ENCODE measurements around the gene SUPT3H.

The SUPT3H gene

DNA sequence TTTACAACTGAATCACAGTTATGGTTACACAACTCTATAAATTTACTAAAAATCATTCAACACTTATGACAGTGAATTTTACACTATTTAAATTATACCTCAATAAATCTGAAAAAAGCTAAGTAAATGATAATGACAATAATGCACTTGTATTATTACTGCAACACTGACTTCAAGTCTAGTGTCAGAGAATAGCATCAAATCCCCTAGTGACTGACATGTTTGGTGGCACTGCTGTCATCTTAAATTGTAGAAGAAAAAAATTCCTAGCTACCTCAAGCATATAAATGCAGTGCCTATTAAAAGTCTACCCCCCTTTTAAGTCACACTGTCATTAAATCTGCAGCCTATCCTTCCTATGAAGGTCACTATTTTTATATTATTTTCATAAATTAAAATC lies 239.0 kb downstream of the SUPT3H start:
- Histone ChIP-seq H3K36me3 (ENCODE audit: control insufficient read depth in 2 of 2, insufficient read depth in 2 of 2, low read length in 2 of 2) (no peaks in the 10 kb centered on the region), H3K4me1 (ENCODE audit: control insufficient read depth in 2 of 2, insufficient read depth in 2 of 2, low read length in 2 of 2) (no peaks in the 10 kb centered on the region), H3K27me3 (ENCODE audit: control insufficient read depth in 2 of 2, insufficient read depth in 2 of 2, low read length in 2 of 2) (no peaks in the 10 kb centered on the region), H3K4me3 (ENCODE audit: low read length in 2 of 2) (no peak overlapping the region), H3K9me3 (ENCODE audit: control insufficient read depth in 2 of 2, low read length in 2 of 2) (peaks cover 0 to 5% of the 10 kb centered on the region in 2 donors), H3K9ac (ENCODE audit: low read depth in 1 of 2, low read length in 2 of 2) (no peak overlapping the region), H3K27ac (ENCODE audit: low read depth in 2 of 2, low read length in 2 of 2) (no peak overlapping the region)

GRCh38 chr6:45136495-45136894 lies 241.2 kb downstream of the SUPT3H start:
- Histone ChIP-seq H3K36me3 (ENCODE audit: control insufficient read depth in 2 of 2, insufficient read depth in 2 of 2, low read length in 2 of 2) (no peaks in the 10 kb centered on the region), H3K9ac (ENCODE audit: low read depth in 1 of 2, low read length in 2 of 2) (no peak overlapping the region), H3K27me3 (ENCODE audit: control insufficient read depth in 2 of 2, insufficient read depth in 2 of 2, low read length in 2 of 2) (no peaks in the 10 kb centered on the region), H3K4me3 (ENCODE audit: low read length in 2 of 2) (no peak overlapping the region), H3K9me3 (ENCODE audit: control insufficient read depth in 2 of 2, low read length in 2 of 2) (peaks cover 0 to 5% of the 10 kb centered on the region in 2 donors), H3K27ac (ENCODE audit: low read depth in 2 of 2, low read length in 2 of 2) (no peak overlapping the region), H3K4me1 (ENCODE audit: control insufficient read depth in 2 of 2, insufficient read depth in 2 of 2, low read length in 2 of 2) (no peaks in the 10 kb centered on the region)

DNA sequence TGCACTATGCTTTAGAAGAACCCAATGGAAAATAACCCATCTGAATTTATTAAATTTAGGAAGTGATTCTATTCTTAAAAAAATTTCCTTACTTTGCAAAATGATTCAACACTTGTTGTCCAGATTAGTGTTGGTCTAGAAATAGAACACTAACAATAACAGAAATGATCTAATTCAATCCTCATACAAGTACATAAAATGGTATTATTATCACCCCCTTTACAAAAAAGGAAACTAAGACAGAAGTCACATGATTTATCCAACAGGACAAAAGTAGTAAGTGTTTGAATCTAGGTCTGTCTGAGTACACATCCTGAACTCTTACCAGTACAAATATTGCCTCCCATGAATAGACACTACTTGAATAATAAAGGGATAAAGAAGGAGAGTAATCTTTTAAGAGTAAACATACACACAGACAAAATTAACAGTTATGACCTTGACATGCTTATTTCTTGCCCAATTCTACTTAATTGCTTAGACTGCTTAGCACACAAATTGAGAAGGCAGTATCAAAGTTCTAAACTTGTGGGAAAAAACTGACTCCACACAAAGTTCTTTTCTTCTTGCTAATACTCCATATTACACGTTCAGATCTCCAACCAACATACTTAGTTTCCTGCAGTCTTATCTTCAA lies 245.0 kb downstream of the SUPT3H start:
- no peak overlapping the region for H3K4me3 ChIP-seq (ENCODE audit: low read length in 2 of 2)
- H3K4me1 ChIP-seq (ENCODE audit: control insufficient read depth in 2 of 2, insufficient read depth in 2 of 2, low read length in 2 of 2): no peaks in the 10 kb centered on the region
- H3K27me3 ChIP-seq (ENCODE audit: control insufficient read depth in 2 of 2, insufficient read depth in 2 of 2, low read length in 2 of 2): no peaks in the 10 kb centered on the region
- H3K36me3 ChIP-seq (ENCODE audit: control insufficient read depth in 2 of 2, insufficient read depth in 2 of 2, low read length in 2 of 2): no peaks in the 10 kb centered on the region
- no peak overlapping the region for H3K27ac ChIP-seq (ENCODE audit: low read depth in 2 of 2, low read length in 2 of 2)
- no peak overlapping the region for H3K9ac ChIP-seq (ENCODE audit: low read depth in 1 of 2, low read length in 2 of 2)
- H3K9me3 ChIP-seq (ENCODE audit: control insufficient read depth in 2 of 2, low read length in 2 of 2): peaks cover 0 to 5% of the 10 kb centered on the region in 2 donors

- H3K36me3 ChIP-seq (ENCODE audit: control insufficient read depth in 2 of 2, insufficient read depth in 2 of 2, low read length in 2 of 2): no peaks in the 10 kb centered on the region
- no peak overlapping the region for H3K27ac ChIP-seq (ENCODE audit: low read depth in 2 of 2, low read length in 2 of 2)
- no peaks in the 10 kb centered on the region for H3K4me1 ChIP-seq (ENCODE audit: control insufficient read depth in 2 of 2, insufficient read depth in 2 of 2, low read length in 2 of 2)
- no peak overlapping the region for H3K9ac ChIP-seq (ENCODE audit: low read depth in 1 of 2, low read length in 2 of 2)
- H3K27me3 ChIP-seq (ENCODE audit: control insufficient read depth in 2 of 2, insufficient read depth in 2 of 2, low read length in 2 of 2): no peaks in the 10 kb centered on the region
- peaks cover 0 to 5% of the 10 kb centered on the region in 2 donors for H3K9me3 ChIP-seq (ENCODE audit: control insufficient read depth in 2 of 2, low read length in 2 of 2)
- no peak overlapping the region for H3K4me3 ChIP-seq (ENCODE audit: low read length in 2 of 2)
Observed at GRCh38 chr6:45132059-45132458, 245.7 kb downstream of the SUPT3H start.

DNA sequence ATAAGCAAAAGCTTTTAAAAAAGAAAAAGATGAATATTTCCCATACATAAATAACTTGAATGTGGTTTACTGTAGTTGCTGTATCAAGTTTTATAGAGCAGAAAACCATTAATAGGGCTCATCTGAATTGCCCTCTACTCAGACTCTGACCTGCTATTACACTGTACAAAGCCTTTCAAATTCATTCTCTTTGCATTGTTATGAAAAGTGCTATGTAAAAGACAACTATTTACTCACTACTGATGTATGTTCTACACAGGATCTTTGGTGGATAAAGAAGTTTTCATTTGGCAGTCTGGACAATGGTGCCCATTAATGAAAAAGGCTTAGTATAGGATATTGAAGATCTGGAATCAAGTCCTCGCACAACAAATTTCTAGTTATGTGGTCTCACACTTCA lies 248.7 kb downstream of the SUPT3H start:
- no peak overlapping the region for H3K4me3 ChIP-seq (ENCODE audit: low read length in 2 of 2)
- H3K4me1 ChIP-seq (ENCODE audit: control insufficient read depth in 2 of 2, insufficient read depth in 2 of 2, low read length in 2 of 2): no peaks in the 10 kb centered on the region
- no peaks in the 10 kb centered on the region for H3K9me3 ChIP-seq (ENCODE audit: control insufficient read depth in 2 of 2, low read length in 2 of 2)
- H3K36me3 ChIP-seq (ENCODE audit: control insufficient read depth in 2 of 2, insufficient read depth in 2 of 2, low read length in 2 of 2): no peaks in the 10 kb centered on the region
- no peaks in the 10 kb centered on the region for H3K27me3 ChIP-seq (ENCODE audit: control insufficient read depth in 2 of 2, insufficient read depth in 2 of 2, low read length in 2 of 2)
- no peak overlapping the region for H3K27ac ChIP-seq (ENCODE audit: low read depth in 2 of 2, low read length in 2 of 2)
- H3K9ac ChIP-seq (ENCODE audit: low read depth in 1 of 2, low read length in 2 of 2): no peak overlapping the region

- H3K9me3 ChIP-seq (ENCODE audit: control insufficient read depth in 2 of 2, low read length in 2 of 2): no peaks in the 10 kb centered on the region
- no peak overlapping the region for H3K27ac ChIP-seq (ENCODE audit: low read depth in 2 of 2, low read length in 2 of 2)
- H3K9ac ChIP-seq (ENCODE audit: low read depth in 1 of 2, low read length in 2 of 2): no peak overlapping the region
- no peak overlapping the region for H3K4me3 ChIP-seq (ENCODE audit: low read length in 2 of 2)
- H3K27me3 ChIP-seq (ENCODE audit: control insufficient read depth in 2 of 2, insufficient read depth in 2 of 2, low read length in 2 of 2): no peaks in the 10 kb centered on the region
- no peaks in the 10 kb centered on the region for H3K4me1 ChIP-seq (ENCODE audit: control insufficient read depth in 2 of 2, insufficient read depth in 2 of 2, low read length in 2 of 2)
- H3K36me3 ChIP-seq (ENCODE audit: control insufficient read depth in 2 of 2, insufficient read depth in 2 of 2, low read length in 2 of 2): no peaks in the 10 kb centered on the region
Observed at GRCh38 chr6:45127185-45127584, 250.5 kb downstream of the SUPT3H start.

GRCh38 chr6:45126033-45126432 lies 251.7 kb downstream of the SUPT3H start:
- no peaks in the 10 kb centered on the region for H3K27me3 ChIP-seq (ENCODE audit: control insufficient read depth in 2 of 2, insufficient read depth in 2 of 2, low read length in 2 of 2)
- H3K4me1 ChIP-seq (ENCODE audit: control insufficient read depth in 2 of 2, insufficient read depth in 2 of 2, low read length in 2 of 2): no peaks in the 10 kb centered on the region
- no peak overlapping the region for H3K4me3 ChIP-seq (ENCODE audit: low read length in 2 of 2)
- H3K36me3 ChIP-seq (ENCODE audit: control insufficient read depth in 2 of 2, insufficient read depth in 2 of 2, low read length in 2 of 2): no peaks in the 10 kb centered on the region
- no peaks in the 10 kb centered on the region for H3K9me3 ChIP-seq (ENCODE audit: control insufficient read depth in 2 of 2, low read length in 2 of 2)
- no peak overlapping the region for H3K27ac ChIP-seq (ENCODE audit: low read depth in 2 of 2, low read length in 2 of 2)
- no peak overlapping the region for H3K9ac ChIP-seq (ENCODE audit: low read depth in 1 of 2, low read length in 2 of 2)

DNA sequence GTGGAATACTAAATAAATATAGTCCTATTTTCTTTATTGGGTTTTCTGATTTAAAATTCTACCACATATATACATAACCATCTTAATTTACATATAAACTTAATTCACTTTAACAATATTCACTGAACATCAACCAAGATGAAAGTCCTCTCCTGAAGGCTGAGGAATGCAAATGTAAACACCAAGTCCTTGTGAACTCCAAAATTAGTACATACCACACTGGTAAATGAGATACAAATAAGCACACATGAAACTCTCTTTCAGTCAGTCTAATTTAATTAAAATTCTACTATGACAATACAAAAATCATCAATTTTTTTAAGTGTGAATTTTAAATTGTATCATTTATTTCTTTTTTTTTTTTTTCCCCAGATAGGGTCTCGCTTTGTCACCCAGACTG lies 254.7 kb downstream of the SUPT3H start:
- H3K9me3 ChIP-seq (ENCODE audit: control insufficient read depth in 2 of 2, low read length in 2 of 2): no peaks in the 10 kb centered on the region
- no peaks in the 10 kb centered on the region for H3K27me3 ChIP-seq (ENCODE audit: control insufficient read depth in 2 of 2, insufficient read depth in 2 of 2, low read length in 2 of 2)
- no peak overlapping the region for H3K4me3 ChIP-seq (ENCODE audit: low read length in 2 of 2)
- no peak overlapping the region for H3K27ac ChIP-seq (ENCODE audit: low read depth in 2 of 2, low read length in 2 of 2)
- no peak overlapping the region for H3K9ac ChIP-seq (ENCODE audit: low read depth in 1 of 2, low read length in 2 of 2)
- no peaks in the 10 kb centered on the region for H3K4me1 ChIP-seq (ENCODE audit: control insufficient read depth in 2 of 2, insufficient read depth in 2 of 2, low read length in 2 of 2)
- H3K36me3 ChIP-seq (ENCODE audit: control insufficient read depth in 2 of 2, insufficient read depth in 2 of 2, low read length in 2 of 2): no peaks in the 10 kb centered on the region

- Histone ChIP-seq H3K4me1 (ENCODE audit: control insufficient read depth in 2 of 2, insufficient read depth in 2 of 2, low read length in 2 of 2) (no peaks in the 10 kb centered on the region), H3K9ac (ENCODE audit: low read depth in 1 of 2, low read length in 2 of 2) (no peak overlapping the region), H3K4me3 (ENCODE audit: low read length in 2 of 2) (no peak overlapping the region), H3K27me3 (ENCODE audit: control insufficient read depth in 2 of 2, insufficient read depth in 2 of 2, low read length in 2 of 2) (no peaks in the 10 kb centered on the region), H3K27ac (ENCODE audit: low read depth in 2 of 2, low read length in 2 of 2) (no peak overlapping the region), H3K36me3 (ENCODE audit: control insufficient read depth in 2 of 2, insufficient read depth in 2 of 2, low read length in 2 of 2) (no peaks in the 10 kb centered on the region), H3K9me3 (ENCODE audit: control insufficient read depth in 2 of 2, low read length in 2 of 2) (no peaks in the 10 kb centered on the region)
Observed at GRCh38 chr6:45118754-45119153, 259.0 kb downstream of the SUPT3H start.

DNA sequence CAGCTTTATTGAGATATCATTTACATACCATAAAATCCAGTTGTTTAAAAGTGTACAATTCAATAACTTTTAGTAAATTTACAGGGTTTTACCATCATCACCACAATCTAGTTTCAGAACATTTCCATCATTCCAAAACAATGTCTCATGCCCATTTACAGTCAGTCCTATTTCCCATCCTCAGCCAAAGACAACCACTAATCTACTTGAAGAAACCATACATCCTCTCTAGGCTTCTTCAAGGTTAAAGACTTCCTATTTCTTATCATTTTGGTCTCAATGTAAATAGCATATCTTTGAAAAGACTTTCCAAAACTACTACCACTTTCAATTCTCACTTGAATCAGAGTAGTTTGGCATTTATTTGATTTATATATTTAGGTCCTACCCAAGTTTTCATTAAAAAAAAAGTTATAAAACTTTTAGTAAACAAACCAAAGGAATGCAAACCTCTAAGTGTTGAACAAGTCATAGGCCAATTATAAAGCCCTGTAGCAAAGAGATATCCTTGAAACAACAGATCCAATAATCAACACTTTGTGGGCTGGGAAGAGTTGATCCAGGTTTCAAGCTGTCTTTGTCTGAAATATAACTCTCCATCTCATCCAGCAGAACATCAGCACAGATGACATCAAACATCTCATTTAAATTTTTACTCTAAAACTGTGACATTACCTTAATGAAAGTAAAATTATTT lies 260.9 kb downstream of the SUPT3H start:
- no peak overlapping the region for H3K27ac ChIP-seq (ENCODE audit: low read depth in 2 of 2, low read length in 2 of 2)
- H3K9me3 ChIP-seq (ENCODE audit: control insufficient read depth in 2 of 2, low read length in 2 of 2): no peaks in the 10 kb centered on the region
- no peaks in the 10 kb centered on the region for H3K36me3 ChIP-seq (ENCODE audit: control insufficient read depth in 2 of 2, insufficient read depth in 2 of 2, low read length in 2 of 2)
- H3K4me3 ChIP-seq (ENCODE audit: low read length in 2 of 2): no peak overlapping the region
- H3K27me3 ChIP-seq (ENCODE audit: control insufficient read depth in 2 of 2, insufficient read depth in 2 of 2, low read length in 2 of 2): no peaks in the 10 kb centered on the region
- H3K9ac ChIP-seq (ENCODE audit: low read depth in 1 of 2, low read length in 2 of 2): no peak overlapping the region
- H3K4me1 ChIP-seq (ENCODE audit: control insufficient read depth in 2 of 2, insufficient read depth in 2 of 2, low read length in 2 of 2): no peaks in the 10 kb centered on the region
